Activated T-cell treated with anti-CD3 and anti-CD28 coated beads, Interleukin-2, amount 50 U/mL, for 1 hour (primary cell): Measurements from ENCODE around the gene CSNK2A3.
"Not testable (repeated sequence)": the region's sequence is repeated elsewhere in the genome, so short reads cannot be mapped to it uniquely, and the experiment has no call there.

Experiments used
- DNase-seq: peaks from one replicate; pipeline ENCODE4 v3.0.0-alpha.2; 2020

Gene CSNK2A3

DNA sequence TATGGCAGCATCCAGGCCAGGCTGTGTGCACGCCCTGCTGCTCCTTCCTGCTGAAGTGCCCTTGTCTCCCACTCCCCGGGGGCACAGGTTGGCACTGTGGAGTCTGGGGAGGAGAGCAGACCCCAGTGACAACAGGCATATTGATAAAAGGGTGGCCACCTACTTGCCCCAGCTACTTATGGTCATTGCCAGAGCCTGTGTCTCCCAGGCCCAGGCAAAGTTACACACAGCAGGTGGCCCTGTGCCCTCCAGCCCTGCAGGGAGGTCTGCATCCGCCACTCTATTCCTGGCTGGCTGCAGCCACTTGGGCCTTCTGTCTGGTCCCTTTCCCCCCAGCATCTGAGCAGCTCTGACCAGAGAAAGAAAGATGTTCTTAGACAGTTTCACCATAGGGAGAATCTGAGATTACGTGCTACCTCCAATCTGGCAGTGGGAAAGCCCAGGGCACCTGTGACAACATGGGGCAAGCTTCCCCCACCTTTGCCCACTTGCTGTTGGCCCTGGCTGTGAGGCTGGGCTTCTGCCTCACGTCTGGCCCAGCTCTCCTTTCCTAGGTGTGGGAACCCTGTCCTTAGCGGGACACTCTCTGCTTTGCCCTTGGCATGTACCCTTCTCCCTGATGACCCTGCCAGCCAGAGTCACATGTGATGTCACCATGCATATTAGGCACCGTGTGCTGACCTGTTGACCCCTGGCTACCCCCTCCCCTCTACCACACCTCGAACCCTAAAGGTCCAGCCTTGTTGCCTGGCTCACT is 25.3 kb upstream of the CSNK2A3 start:
- no peak for DNase-seq

DNA sequence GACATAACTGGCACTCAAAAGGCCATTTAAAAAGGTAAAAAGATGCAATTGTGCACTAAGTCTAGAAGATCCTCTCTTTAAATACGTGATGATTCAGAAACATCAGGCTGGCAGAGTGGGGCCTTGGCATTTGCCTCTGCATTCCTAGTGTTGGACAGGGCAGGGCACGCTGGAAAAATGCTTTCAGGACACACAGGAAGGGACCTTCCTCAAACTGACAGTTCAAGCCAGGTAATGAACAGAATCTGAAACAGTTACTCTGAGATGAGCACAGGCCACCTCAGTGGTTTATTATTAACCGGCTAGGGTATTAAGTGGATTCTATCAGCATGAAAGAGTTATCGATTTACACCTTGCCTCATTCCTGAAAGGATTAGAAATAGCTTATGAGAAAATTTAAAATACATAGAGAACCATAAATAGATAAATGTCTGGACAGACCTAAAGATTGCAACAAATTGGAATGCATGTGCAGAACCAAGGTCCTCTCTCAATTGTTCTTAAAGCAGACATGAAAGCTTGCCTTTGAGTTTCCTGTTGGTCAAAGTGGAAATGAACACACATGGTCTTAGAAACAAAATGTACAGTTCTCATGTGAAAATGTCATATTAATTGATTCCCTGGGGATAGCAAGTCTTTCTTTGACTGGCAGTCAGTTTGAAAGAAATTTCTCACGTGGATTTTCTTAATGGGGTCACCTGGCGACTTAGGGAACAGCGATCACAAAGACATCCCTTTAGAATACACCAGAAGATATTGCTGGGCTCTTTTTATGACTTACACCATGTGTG is 21.5 kb upstream of the CSNK2A3 start:
- no peak for DNase-seq

DNA sequence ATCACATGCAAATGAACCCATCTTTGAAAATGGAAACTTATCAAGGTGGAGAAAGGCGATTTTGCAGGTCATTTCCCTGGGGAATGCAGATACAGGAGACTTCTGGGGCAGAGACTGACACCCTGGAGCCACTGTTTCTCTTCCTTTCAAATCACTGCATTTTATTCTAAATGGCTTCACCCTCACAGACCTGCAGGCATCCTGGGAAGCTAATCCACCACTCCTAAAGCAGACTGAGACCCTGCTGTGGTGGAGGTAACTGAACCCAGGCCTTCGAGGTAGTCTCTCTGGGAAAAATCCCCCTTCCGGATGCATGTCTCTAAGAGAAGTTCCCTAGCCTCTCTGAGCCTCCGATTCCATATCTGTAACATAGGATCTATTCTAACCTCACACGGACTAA is 20.9 kb upstream of the CSNK2A3 start:
- DNase-seq = no peak

DNA sequence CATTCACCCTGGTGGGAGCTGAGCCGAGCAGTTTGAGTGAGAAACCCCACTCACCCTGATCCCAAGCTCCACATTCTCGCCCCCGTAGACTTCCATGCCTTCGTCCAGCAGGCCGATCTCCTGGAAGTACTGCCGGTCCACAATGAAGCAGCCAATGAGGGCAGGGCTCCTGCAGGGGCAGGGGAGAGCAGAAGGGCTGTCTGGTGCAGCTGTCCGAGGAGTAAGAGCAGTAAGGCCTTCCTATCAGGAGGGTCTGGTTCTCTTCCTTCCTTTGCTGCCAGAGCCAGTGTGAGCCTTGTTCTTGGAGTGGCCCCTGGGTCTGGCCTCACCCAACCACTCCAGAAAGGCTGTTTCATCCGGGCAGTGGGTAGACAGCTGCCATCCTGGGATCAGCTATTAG is 19.4 kb upstream of the CSNK2A3 start:
- no peak for DNase-seq

DNA sequence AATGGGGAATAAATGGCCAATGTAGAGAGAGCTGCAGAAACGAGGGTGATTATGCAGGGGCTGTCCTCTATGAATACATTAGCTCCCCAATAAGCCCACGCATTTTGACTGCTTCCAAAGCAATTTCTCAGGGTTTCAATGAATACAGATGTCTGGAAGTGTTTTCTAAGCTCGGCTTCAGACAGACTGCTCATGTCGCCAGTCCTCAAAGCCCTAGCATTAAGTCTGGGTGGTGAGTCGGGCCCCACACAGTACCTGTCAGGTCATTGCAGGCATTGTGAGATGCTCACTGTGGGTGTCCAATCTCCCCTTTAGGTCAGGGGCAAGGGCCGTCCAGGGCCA is 17.9 kb upstream of the CSNK2A3 start:
- DNase-seq = no peak

DNA sequence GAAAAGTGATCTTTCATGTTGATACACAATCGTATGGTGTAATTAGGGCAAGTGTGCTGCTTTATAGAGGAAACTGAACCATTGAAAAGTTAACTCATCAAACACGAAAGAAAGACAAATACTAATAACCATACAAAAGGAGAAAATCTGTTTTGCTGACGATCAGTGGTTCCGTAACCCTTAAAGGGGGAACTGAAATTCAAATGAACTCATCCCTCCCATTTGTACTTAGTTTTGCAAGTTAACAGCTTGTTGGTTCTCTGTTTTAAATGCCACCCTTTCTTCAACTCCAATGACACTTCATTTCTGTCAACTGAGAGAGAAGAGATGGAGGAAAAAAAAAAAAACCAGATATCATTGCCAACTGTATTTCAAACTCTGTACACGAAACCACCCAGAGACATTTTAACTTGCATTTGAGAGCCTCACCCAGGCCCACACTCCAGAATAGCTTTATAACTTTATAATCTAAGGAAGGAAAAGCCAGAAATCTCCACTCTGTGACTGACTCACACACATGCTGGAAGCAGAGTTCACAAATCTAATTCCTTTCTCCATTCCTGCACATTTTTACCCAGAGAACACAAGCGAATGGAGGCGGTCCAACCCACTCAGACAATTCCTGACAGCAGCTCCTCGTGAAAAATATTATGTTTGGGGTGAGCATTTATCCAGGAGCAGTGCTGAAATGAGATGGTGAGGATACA is 17.4 kb upstream of the CSNK2A3 start:
- DNase-seq = no peak

DNA sequence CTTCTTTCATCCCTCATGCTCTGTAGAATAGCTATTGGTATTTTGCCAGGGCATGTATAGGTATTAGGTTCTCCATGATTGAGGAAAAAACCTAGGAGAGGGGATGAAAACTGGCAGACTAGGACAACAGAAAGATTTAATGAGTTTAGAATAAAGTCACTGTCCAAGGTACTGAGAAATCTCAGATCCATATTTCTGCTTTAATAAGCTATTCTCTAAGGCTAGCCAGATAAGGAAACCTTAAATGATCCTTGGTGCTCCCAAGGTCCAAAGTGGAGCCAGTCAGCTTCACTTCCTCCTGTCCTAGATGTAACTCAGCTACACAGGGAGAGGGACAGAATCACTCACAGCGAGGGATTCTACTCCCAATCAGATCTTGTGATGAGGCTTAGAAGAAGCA is 13.7 kb upstream of the CSNK2A3 start:
- DNase-seq = no peak

DNA sequence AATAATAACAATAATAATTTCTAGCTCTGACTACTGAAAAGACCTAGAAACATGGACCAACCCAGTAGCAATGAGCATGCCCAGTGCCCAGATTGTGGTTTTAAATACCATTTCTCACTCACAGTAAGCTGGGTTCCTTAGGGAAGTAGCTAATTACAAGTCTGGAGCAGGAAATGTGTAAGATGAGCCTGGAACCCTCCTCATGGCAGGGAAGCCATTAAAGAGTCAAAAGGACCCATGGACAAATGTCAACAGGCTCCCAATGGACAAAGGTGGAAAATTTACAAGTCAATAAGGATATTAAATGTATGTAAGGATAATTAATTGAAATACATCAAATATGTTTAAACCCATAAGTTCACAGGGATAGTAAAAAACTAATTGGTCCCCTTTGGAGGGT is 10.6 kb upstream of the CSNK2A3 start:
- no peak for DNase-seq

DNA sequence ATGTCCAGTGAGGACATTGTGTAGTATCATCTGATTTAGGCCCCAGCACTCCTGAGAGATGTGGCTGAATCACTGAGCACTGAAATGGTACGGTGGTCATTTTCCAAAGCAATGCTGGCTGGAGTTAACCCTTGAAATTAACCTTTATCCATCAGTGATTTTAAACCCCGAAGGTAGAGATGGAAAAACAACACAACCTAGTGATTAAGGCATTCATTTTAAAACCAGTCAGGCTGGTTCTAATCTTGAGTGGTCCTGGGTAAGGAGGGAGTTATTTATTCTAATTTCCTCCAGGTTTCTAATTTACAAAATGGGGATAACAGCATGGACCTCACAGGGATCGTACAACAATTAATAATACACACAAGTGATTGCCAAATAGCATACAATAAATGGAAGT is 6.6 kb upstream of the CSNK2A3 start:
- no peak for DNase-seq

DNA sequence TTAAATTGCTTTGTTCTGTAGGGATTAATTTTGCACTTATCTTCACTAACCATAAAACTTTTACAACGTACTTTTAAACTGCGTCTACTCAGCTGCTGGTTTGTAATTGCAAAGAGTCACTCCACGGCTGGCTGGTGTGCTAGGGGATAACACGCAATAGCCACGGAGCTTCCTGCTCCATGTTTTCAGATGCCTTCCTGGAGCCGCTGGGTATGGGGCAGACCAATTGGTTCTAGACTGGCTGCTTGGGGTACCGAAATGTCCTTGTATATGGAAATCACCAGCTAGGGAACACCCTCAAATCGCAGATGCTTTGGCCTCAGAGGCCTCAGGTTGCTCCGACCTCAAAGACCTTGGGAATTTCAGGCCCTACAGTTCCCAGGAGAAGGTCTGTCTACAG is 3.8 kb upstream of the CSNK2A3 start:
- no peak for DNase-seq

DNA sequence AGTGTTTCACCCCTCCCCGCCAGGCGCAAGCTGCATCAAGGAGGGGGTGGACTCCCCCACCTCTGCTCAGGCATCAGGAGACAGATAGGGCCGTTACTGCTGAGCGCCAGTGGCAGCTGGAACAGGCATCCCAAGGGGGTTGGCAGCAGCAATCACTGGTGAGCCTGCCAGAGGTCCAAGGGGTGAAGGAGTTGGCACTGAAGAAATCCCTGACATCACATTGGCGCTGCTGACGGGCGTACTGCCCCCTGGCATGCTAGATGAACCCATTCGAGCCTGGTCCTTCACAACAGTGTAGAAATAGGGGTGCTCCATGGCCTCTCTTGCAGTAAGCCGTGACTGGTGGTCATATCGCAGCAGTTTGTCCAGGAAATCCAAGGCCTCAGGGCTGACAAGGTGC is 1.2 kb downstream of the CSNK2A3 start:
- DNase-seq = not testable (repeated sequence)

DNA sequence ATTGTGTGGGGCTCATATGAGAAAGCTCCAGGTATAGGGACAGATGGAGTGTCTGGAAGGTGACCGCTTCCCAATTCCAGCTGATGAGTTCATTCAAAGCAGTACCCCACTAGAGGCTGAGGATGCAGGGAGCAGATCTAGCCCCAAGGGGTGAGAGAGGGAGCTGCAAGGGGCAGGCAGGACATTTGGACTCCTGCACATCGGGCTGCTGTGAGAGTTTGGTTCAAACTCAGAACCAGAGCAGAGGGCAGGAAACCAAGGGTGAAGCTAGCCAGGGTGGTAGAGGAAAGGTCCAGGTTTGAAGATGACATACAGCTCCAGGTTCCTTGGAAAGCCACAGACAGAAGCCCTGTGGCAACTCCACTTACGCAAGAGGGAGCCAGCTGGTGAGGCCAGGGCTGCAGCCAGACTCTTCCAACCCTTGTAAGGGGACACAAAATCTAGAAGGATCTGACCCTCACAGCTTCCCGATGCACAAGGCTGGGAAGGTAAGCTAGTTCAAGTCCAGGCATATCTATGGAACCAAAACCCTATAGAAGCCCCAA is 1.9 kb downstream of the CSNK2A3 start:
- no peak for DNase-seq

DNA sequence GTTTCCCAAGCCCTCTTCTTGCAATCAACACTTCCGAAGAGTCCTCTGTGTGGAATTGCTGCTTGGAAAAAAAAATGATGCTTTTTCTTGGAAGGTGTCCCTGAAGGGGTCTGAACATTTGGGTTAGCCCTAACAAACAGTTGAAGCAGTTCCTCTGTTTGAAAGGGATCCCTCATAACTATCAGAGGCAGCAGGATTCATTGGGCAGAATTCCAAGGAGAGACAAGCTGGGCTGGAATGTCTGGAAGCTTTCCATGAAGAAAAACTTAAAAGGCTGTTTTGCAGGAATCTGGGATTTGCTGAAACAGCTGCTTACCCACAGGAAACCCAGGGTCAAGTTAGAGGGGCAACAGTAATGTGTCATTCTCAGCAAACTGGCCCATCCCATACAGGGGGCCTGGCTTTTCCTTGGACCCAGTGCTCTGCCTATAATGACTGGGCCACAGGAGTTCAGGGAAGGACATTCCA is 3.1 kb downstream of the CSNK2A3 start:
- no peak for DNase-seq

DNA sequence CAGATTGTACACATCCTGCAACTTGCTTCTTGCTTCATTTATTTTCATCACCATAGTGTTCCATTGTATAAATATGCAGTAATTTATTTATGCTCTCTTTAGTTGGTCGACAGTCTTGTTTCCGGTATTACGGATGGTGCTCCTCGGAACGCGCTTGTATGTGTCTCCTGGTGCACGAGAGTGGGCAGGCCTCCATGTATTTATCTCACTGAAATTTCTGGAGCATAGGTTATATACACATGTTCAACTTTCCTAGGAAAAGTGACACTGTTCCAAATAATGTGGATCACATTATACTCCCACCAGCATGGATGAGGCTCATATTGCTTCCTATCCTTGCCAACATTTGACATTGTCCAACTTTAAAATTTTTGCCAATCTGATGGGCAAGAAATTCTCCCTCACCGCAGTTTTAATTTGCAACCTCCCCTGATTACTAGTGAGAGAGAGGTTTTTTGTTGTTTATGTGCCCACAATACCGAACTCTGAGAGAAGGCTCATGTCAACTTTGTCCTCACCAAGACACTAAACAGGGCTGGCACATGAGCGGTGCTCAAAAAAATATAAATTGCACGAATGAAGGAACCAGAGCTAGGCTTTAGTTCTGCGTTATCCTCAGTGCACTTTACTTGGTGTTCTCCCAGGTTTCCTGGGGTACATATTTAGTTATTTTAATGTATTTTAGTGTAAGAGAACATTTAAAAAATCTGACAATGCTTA is 3.8 kb downstream of the CSNK2A3 start:
- no peak for DNase-seq

DNA sequence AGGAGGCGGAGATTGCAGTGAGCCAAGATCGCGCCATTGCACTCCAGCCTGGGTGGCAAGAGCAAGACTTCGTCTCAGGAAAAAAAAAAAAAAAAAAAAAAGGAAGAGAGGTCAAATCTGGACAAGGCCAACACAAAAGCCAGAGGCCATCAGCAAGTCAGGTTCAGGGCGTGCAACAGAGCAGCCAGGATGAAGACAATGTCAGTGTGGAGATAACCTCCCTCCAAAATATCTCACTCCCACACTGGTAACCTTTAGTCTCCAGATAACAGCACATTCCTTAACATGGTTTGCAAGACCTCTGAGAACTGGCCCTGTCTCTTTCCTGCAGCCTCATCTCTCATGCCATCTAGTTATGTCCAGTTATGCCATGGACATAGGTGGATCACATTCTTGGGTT is 4.7 kb downstream of the CSNK2A3 start:
- DNase-seq = no peak

DNA sequence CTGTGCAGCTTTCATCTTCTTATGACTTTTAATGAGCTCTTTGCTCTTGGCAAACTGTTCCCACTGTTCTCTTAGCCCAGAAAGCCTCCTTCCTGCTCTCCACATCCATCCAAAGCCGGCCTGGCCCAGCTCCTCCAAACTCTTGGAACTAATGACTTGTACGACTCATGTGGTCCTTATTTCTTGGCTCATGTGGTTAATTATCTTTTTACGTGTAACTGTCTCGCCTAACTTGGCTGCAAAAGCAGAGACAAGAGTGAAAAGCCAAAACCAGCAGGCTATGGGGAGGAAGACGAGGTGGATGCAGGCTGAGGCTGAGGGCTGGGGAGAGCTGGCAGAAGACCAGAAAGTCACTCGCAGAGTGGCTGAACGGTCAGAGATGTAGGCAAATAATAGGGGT is 5.5 kb downstream of the CSNK2A3 start:
- DNase-seq = no peak

DNA sequence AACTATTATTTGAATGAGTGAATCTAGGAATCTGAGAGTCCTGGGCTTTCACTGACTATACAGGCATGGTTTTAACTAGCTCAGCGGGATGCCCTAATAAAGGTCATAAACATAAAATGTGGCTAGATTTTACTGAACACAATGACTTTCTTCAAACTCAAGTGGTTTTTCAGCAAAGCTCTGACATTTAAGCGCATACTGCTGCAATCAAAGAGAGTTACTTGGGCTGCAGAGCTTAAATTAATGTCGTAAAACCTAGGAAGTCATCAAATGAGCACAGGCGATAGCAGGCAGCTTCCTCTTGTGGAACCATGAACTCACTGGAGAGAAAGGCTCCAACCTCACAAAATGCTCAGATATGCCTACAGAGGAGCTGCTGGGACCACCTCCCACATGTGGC is 6.7 kb downstream of the CSNK2A3 start:
- no peak for DNase-seq

DNA sequence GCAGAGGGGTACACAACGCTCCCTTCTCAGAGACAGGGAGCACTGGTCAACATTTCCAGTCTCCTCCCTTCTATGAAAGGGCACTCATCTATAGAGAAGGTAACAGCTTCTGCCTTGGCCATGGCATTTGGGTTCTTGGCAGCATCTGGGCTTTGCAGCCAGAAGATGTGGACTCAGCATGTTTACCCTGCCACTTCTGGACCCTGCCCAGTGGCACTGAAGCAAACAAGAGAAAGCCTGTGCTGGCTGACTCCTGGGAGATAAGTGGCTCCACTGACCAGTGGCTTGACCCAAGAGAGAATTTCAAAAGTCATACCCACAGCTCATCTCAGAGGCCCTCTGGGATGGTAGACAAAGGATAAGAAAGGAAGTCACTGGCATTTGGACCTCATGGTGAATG is 8.0 kb downstream of the CSNK2A3 start:
- no peak for DNase-seq

DNA sequence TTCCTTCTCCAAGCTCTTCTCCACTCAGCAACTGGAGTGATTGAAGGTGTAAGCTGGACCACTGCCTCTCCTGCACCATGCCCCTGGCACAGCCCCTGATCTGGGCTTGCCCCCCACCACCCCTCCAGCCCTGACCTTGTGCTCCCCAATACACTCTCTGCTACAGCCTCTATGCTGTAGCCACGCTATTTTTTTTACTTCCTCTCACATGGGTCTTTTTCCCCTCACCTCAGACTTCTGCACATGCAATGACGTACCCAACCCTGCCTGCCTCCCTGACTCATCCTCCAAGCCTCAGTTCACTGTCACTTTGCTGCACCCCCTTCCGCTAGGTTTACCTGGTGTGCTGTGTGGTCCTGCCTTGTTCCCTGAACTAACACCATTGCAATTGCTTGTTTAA is 9.0 kb downstream of the CSNK2A3 start:
- no peak for DNase-seq

DNA sequence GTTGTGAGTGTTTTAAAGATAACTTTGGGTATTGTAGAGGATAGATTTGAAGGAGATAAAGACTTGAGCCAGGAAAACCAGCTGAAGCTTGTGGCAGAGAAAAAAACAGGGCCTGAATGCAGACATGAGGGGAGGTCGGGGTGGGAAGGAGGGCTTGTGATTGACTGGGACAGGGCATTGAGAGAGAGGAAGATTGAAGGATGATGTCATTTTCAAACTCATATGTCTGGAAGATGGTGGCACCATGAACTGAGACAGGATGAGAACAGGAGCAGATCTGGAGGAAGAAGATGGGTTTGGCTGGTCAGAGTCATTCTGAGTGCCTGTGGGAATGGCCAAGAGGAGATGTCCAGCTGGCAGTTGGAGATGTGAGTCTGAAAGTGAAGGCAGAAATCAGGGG is 14.7 kb downstream of the CSNK2A3 start:
- DNase-seq = no peak

DNA sequence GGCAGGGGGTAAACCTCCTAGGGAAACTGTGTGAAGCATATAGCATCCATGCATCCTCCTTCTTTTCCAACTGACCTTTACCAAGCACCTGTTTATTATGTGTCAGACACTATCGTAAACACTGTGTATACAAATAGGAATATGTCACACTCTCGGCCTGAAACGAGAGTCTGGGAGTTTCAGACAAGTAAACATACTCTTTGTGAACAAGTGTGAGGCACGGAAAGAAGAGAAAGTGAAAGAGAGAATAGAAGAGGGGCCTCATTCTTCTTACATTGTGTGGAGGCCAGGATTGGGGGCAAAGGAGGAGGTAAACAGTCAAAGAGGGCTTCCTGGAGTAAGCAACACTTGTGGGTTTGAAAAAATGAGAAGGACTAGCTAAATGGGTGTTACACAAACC is 16.4 kb downstream of the CSNK2A3 start:
- no peak for DNase-seq

DNA sequence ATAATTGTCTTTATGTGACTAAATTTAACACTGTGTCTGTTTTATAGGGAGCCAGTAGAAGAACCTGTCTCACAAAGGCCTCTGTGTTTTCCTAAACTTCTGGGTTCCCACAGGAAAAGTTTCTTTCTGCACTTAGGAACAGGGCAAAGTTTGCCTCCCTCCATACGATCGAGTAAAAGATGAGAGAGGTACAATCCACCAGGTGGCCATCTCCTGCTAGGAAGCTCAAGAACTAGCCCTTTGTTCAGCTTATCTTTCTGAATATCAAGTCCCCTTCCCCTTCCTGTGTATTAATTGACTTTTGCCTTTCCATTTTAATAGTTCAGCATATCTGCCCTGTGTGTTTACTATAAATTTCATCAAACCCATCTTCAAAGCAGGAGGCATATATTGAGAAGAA is 18.0 kb downstream of the CSNK2A3 start:
- no peak for DNase-seq

DNA sequence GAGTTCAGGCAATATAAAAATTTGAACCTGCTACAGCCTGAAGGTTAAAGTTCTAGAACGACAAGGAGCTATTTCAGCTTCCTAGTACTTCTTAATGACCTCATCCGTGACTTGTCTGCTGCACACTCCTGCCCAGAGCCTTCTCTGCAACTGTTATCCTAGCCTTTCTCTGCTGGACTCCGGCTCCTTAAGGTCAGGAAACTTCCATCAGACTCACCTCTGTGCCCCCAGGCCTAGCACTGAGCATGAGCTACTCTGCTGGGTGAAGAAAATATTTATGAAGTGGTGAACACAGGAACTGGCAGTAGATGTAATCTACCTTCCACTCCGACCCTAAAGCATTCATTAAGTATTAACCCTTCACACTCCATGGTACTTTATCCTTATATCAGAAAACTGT is 18.4 kb downstream of the CSNK2A3 start:
- DNase-seq = no peak
